K562 (cell line): ENCODE measurements around the gene CARD11.

Source experiments
- C11orf30 ChIP-seq: fragments of 450-650 bp; IDR thresholded peaks from 2 replicates; pipeline ENCODE4 v1.6.1; 2016; ENCODE audit warnings: low read depth, mild to moderate bottlenecking
- CEBPB ChIP-seq: fragments of 450-650 bp; IDR thresholded peaks from 2 replicates; pipeline ENCODE4 v1.6.1; 2016; ENCODE audit warnings: missing genetic modification characterization, missing compliant biosample characterization
- TF ChIP-seq, protein P1 (sequence below), 3 experiments: IDR thresholded peaks in 2 of 3; conservative IDR thresholded peaks in 1 of 3; 2 replicates each; pipeline ENCODE4 v1.5.1; 2011 to 2012; ENCODE audit warnings: low read length in 3 of 3, mild to moderate bottlenecking in 3 of 3, control low read depth in 2 of 3, improper control_type of control experiment in 1 of 3, inconsistent platforms in 1 of 3, low read depth in 1 of 3, mixed read lengths in 1 of 3, moderate library complexity in 1 of 3; ENCODE audit not compliant: insufficient read depth in 2 of 3

DNA sequence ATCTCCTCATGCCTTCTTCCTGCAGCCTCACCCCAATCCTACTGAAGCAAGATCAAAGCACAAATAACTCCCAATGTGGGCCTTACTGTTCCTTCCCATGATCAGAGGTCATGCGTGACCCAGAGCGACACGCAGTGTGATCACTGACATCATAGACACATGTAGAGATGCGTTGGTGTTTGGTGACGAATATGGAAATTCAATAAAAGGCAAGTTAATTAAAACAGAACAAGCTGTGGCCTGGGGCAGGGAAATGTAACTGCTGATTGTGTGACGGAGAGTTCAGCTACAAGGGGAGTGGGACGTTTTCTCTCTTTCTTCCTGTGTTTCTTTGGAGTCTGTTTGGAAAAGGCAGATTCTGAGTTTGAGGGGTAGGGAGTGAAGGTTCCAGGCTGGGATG lies 34.8 kb upstream of the CARD11 start:
- TF ChIP-seq, protein P1, sequence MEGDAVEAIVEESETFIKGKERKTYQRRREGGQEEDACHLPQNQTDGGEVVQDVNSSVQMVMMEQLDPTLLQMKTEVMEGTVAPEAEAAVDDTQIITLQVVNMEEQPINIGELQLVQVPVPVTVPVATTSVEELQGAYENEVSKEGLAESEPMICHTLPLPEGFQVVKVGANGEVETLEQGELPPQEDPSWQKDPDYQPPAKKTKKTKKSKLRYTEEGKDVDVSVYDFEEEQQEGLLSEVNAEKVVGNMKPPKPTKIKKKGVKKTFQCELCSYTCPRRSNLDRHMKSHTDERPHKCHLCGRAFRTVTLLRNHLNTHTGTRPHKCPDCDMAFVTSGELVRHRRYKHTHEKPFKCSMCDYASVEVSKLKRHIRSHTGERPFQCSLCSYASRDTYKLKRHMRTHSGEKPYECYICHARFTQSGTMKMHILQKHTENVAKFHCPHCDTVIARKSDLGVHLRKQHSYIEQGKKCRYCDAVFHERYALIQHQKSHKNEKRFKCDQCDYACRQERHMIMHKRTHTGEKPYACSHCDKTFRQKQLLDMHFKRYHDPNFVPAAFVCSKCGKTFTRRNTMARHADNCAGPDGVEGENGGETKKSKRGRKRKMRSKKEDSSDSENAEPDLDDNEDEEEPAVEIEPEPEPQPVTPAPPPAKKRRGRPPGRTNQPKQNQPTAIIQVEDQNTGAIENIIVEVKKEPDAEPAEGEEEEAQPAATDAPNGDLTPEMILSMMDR (IDR thresholded peaks at IDR 0.05 in 2 of 3, conservative IDR thresholded peaks at IDR 0.05 in 1 of 3; ENCODE audit: insufficient read depth in 2 of 3, low read depth in 1 of 3, low read length in 3 of 3) = no peak
- TF ChIP-seq C11orf30 (no peak), CEBPB (no peak)
